HEK293 (cell line): Measurements from ENCODE around the gene CDC14C.
A peak's percentile ranks its signal among the peaks of the same experiment; 100 is the strongest.

ENCODE experiments used
- CTCF ChIA-PET: fragments of 350-600 bp; formaldehyde crosslinking; extraction: SDS; loops from one replicate; lab custom pipeline; 2021; ENCODE audit warnings: antibody characterized with exemption; lab: Yijun Ruan, JAX
- POLR2A ChIA-PET: fragments of 300-600 bp; formaldehyde crosslinking; extraction: SDS; loops from one replicate; lab custom pipeline; 2020; ENCODE audit warnings: antibody characterized with exemption, inconsistent platforms; lab: Yijun Ruan, JAX
- H3K27ac ChIP-seq: fragments of 200-500 bp; sonication (Bioruptor generic); 2 replicates; pipeline ENCODE4 v1.5.1; 2014; ENCODE audit warnings: low read depth, low read length, control low read depth, inconsistent platforms; ENCODE audit errors: extremely low read depth
- H3K36me3 ChIP-seq, 2 experiments: fragments of 200-500 bp in 1 of 2; sonication (Bioruptor generic) in 1 of 2; 1 replicate in 1 of 2; 2 replicates in 1 of 2; pipeline ENCODE4 v1.5.1; 2014 to 2017; ENCODE audit warnings: inconsistent platforms in 2 of 2, low read length in 2 of 2; ENCODE audit not compliant: control insufficient read depth in 2 of 2, insufficient read depth in 1 of 2
- H3K4me1 ChIP-seq: fragments of 200-500 bp; sonication (Bioruptor generic); 2 replicates; pipeline ENCODE4 v1.5.1; 2014; ENCODE audit warnings: mild to moderate bottlenecking, low read length, inconsistent platforms; ENCODE audit not compliant: control insufficient read depth, insufficient read depth
- H3K4me3 ChIP-seq: 2 replicates; pipeline ENCODE4 v1.5.1; 2011; ENCODE audit warnings: low read depth, mild to moderate bottlenecking, control low read depth, low read length, moderate library complexity
- H3K9me3 ChIP-seq: fragments of 200-500 bp; sonication (Bioruptor generic); 2 replicates; pipeline ENCODE4 v1.5.1; 2014; ENCODE audit warnings: low read depth, low read length, inconsistent platforms; ENCODE audit not compliant: control insufficient read depth, insufficient read depth
- KLF7 ChIP-seq: fragments of 450-650 bp; formaldehyde crosslinking; IDR thresholded peaks from 2 replicates; pipeline ENCODE4 v1.5.1; 2016; ENCODE audit warnings: missing biosample characterization, missing genetic modification characterization, borderline replicate concordance
- PRDM1 ChIP-seq: fragments of 450-650 bp; formaldehyde crosslinking; IDR thresholded peaks from 2 replicates; pipeline ENCODE4; 2016; ENCODE audit warnings: missing biosample characterization, missing genetic modification characterization
- SCRT2 ChIP-seq: fragments of 450-650 bp; formaldehyde crosslinking; IDR thresholded peaks from 2 replicates; pipeline ENCODE4 v1.5.1; 2016; ENCODE audit warnings: missing biosample characterization, missing genetic modification characterization
- SETDB1 ChIP-seq: IDR thresholded peaks from one replicate; pipeline ENCODE4 v1.6.1; 2017; ENCODE audit warnings: mild to moderate bottlenecking, low read length, moderate library complexity, mixed read lengths; ENCODE audit not compliant: insufficient read length
- SP2 ChIP-seq: fragments of 450-650 bp; formaldehyde crosslinking; IDR thresholded peaks from 2 replicates; pipeline ENCODE4 v1.5.1; 2016; ENCODE audit warnings: missing biosample characterization, missing genetic modification characterization
- ZNF223 ChIP-seq: fragments of 450-650 bp; formaldehyde crosslinking; IDR thresholded peaks from 2 replicates; pipeline ENCODE4 v1.5.1; 2016; ENCODE audit warnings: missing biosample characterization, missing genetic modification characterization
- ZNF239 ChIP-seq: fragments of 450-650 bp; formaldehyde crosslinking; IDR thresholded peaks from 2 replicates; pipeline ENCODE4 v1.5.1; 2016; ENCODE audit warnings: missing biosample characterization, missing genetic modification characterization
- ZNF274 ChIP-seq, 2 experiments: fragments of 200-500 bp in 1 of 2; fragments of 450-650 bp in 1 of 2; sonication (Bioruptor generic) in 1 of 2; formaldehyde crosslinking in 1 of 2; IDR thresholded peaks; 2 replicates each; pipeline versions ENCODE4 v1.5.1 to v1.6.1; 2014 to 2016; ENCODE audit warnings: borderline replicate concordance in 1 of 2, inconsistent platforms in 1 of 2, low read length in 1 of 2, missing biosample characterization in 1 of 2, missing genetic modification characterization in 1 of 2
- ZNF341 ChIP-seq: fragments of 450-650 bp; formaldehyde crosslinking; IDR thresholded peaks from 2 replicates; pipeline ENCODE4; 2016; ENCODE audit warnings: low read depth, missing biosample characterization, missing genetic modification characterization
- ZNF366 ChIP-seq: fragments of 450-650 bp; formaldehyde crosslinking; conservative IDR thresholded peaks from 2 replicates; pipeline ENCODE4 v1.5.1; 2016; ENCODE audit warnings: missing biosample characterization, missing genetic modification characterization
- ZNF610 ChIP-seq: fragments of 450-650 bp; formaldehyde crosslinking; IDR thresholded peaks from 2 replicates; pipeline ENCODE4 v1.5.1; 2016; ENCODE audit warnings: missing biosample characterization, missing genetic modification characterization, borderline replicate concordance
- ZNF660 ChIP-seq: fragments of 450-650 bp; IDR thresholded peaks from 2 replicates; pipeline ENCODE4 v1.5.1; 2018; ENCODE audit warnings: missing biosample characterization, mild to moderate bottlenecking, missing genetic modification characterization
- ZNF677 ChIP-seq: fragments of 450-650 bp; IDR thresholded peaks from 2 replicates; pipeline ENCODE4 v1.5.0; 2018; ENCODE audit warnings: missing biosample characterization, mild to moderate bottlenecking, missing genetic modification characterization, moderate library complexity
- ZNF76 ChIP-seq: fragments of 450-650 bp; formaldehyde crosslinking; IDR thresholded peaks from 2 replicates; pipeline ENCODE4; 2016; ENCODE audit warnings: low read depth, missing biosample characterization, missing genetic modification characterization, borderline replicate concordance
- ZNF776 ChIP-seq: fragments of 450-650 bp; formaldehyde crosslinking; IDR thresholded peaks from 2 replicates; pipeline ENCODE4 v1.5.0; 2017; ENCODE audit warnings: missing biosample characterization, missing genetic modification characterization, borderline replicate concordance
- ZSCAN23 ChIP-seq: fragments of 450-650 bp; formaldehyde crosslinking; IDR thresholded peaks from 2 replicates; pipeline ENCODE4 v1.5.1; 2016; ENCODE audit warnings: missing biosample characterization, missing genetic modification characterization
- TF ChIP-seq, protein P1 (sequence below): fragments of 450-650 bp; formaldehyde crosslinking; IDR thresholded peaks from 2 replicates; pipeline ENCODE4 v1.5.1; 2016; ENCODE audit warnings: missing biosample characterization, missing genetic modification characterization
- TF ChIP-seq, protein P2 (sequence below): fragments of 450-650 bp; formaldehyde crosslinking; IDR thresholded peaks from 2 replicates; pipeline ENCODE4 v1.5.1; 2016; ENCODE audit warnings: missing biosample characterization, missing genetic modification characterization
- TF ChIP-seq, protein P3 (sequence below): fragments of 450-650 bp; formaldehyde crosslinking; IDR thresholded peaks from 2 replicates; pipeline ENCODE4 v1.5.1; 2016; ENCODE audit warnings: missing biosample characterization, missing genetic modification characterization
- TF ChIP-seq, protein P4 (sequence below): fragments of 450-650 bp; formaldehyde crosslinking; IDR thresholded peaks from 2 replicates; pipeline ENCODE4 v1.5.1; 2016; ENCODE audit warnings: missing biosample characterization, missing genetic modification characterization
- TF ChIP-seq, protein P5 (sequence below): fragments of 450-650 bp; formaldehyde crosslinking; IDR thresholded peaks from 2 replicates; pipeline ENCODE4 v1.5.1; 2016; ENCODE audit warnings: missing biosample characterization, missing genetic modification characterization

Gene CDC14C

DNA sequence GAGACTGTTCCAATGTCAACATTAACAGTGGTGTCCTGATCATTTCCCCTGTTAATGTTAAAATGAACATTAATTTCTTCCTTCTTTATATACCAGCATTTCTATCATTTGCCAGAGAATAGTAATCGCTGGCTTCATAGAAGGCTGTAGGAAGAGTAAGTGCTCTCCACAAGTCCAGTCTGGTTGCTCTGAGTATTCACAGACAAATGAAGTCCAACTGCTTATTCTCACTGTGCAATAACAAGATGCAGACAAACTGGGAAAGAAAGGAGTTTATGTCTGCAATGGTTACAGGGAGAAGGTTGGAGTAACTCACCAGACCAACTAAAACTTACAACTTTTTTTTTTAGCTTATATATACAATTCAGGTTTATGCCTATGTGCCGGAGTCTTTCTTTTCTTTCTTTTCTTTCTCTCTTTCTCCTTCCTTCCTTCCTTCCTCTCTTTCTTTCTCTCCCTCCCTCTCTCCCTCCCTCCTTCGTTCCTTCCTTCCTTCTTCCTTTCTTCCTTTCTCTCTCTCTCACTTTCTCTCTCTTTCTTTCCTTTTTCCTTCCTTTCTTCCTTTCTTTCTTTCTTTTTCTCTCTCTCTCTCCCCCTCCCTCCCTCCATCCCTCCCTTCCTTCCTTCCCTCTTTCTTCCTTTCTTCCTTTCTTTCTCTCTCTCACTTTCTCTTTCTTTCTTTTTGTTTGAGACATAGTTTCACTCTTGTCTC is 19.1 kb downstream of the CDC14C start:
- Histone ChIP-seq H3K9me3 (no peaks in the 10 kb centered on the region), H3K4me1 (no peaks in the 10 kb centered on the region), H3K36me3 (no peaks in the 10 kb centered on the region), H3K27ac (no peak overlapping the region), H3K4me3 (no peak overlapping the region)
- ChIA-PET POLR2A (no interaction called here), CTCF (no interaction called here)
- TF ChIP-seq ZNF274 (IDR thresholded peaks at IDR 0.05; ENCODE audit: low read length) (no peak), ZNF274 (tag by site-specific recombination; IDR thresholded peaks at IDR 0.05; ENCODE audit: borderline replicate concordance) (no peak), ZNF677 (tag by site-specific recombination) (no peak), ZNF366 (tag by site-specific recombination) (0 out of 2 replicates have a peak, but pooled peaks have one; percentile 51), PRDM1 (tag by site-specific recombination) (peak; percentile 87)
- TF ChIP-seq, protein P1, sequence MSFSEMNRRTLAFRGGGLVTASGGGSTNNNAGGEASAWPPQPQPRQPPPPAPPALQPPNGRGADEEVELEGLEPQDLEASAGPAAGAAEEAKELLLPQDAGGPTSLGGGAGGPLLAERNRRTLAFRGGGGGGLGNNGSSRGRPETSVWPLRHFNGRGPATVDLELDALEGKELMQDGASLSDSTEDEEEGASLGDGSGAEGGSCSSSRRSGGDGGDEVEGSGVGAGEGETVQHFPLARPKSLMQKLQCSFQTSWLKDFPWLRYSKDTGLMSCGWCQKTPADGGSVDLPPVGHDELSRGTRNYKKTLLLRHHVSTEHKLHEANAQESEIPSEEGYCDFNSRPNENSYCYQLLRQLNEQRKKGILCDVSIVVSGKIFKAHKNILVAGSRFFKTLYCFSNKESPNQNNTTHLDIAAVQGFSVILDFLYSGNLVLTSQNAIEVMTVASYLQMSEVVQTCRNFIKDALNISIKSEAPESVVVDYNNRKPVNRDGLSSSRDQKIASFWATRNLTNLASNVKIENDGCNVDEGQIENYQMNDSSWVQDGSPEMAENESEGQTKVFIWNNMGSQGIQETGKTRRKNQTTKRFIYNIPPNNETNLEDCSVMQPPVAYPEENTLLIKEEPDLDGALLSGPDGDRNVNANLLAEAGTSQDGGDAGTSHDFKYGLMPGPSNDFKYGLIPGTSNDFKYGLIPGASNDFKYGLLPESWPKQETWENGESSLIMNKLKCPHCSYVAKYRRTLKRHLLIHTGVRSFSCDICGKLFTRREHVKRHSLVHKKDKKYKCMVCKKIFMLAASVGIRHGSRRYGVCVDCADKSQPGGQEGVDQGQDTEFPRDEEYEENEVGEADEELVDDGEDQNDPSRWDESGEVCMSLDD, result no peak

DNA sequence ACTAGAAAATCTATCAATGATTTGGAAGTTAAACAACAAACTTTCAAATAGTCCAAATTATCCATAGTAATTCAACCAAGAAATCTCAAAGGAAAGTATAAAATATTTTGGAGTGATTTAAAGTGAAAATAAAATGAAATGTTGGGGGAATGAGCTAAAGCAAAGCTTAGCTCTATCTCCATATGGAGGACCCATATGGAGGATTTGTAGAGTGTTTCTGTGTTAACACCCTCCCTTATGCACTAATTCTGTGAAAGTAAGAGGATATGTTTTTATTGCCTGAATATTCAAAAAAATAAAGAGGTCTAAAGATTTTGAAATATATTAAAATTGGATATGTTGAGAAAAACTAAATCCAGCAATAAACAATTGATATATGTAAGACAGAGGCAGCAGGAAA is 31.6 kb downstream of the CDC14C start:
- Histone ChIP-seq H3K9me3 (no peaks in the 10 kb centered on the region), H3K4me3 (no peak overlapping the region), H3K36me3 (no peaks in the 10 kb centered on the region), H3K4me1 (no peaks in the 10 kb centered on the region), H3K27ac (no peak overlapping the region)
- TF ChIP-seq ZNF776 (tag by site-specific recombination), result no peak
- TF ChIP-seq SETDB1, result no peak
- no peak for TF ChIP-seq SCRT2
- TF ChIP-seq, protein P2, sequence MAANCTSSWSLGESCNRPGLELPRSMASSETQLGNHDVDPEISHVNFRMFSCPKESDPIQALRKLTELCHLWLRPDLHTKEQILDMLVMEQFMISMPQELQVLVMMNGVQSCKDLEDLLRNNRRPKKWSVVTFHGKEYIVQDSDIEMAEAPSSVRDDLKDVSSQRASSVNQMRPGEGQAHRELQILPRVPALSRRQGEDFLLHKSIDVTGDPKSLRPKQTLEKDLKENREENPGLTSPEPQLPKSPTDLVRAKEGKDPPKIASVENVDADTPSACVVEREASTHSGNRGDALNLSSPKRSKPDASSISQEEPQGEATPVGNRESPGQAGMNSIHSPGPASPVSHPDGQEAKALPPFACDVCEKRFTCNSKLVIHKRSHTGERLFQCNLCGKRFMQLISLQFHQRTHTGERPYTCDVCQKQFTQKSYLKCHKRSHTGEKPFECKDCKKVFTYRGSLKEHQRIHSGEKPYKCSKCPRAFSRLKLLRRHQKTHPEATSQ, result no peak
- no peak for TF ChIP-seq ZNF223 (tag by site-specific recombination)
- no peak for TF ChIP-seq ZNF76 (tag by site-specific recombination)
- ChIA-PET CTCF (interaction anchor here (1.4 kb wide), 1 partner anchor 46 kb away, joined by 3 read pairs; no protein-coding TSS in a partner anchor), POLR2A (no interaction called here)

DNA sequence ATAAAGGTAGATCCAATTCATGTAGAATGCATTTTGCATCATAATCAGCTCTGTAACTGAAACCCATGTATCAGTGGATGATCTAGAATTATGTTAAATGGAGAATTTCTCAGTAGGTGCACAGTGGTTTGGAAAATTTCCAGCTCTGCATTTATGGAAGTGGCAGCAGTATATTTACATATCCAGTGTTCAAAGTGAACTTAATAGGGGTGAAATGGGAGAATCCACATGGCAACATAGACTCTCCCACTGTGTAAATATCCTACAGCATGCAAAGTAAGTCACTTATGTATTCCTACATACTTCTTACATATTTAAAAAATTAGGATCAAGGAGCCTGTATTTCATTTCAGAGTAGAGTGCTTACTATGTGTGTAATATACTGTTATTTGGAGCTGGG is 35.3 kb downstream of the CDC14C start:
- no peaks in the 10 kb centered on the region for H3K9me3 ChIP-seq
- CTCF ChIA-PET, result no interaction called here
- POLR2A ChIA-PET, result no interaction called here
- no peaks in the 10 kb centered on the region for H3K4me1 ChIP-seq
- no peak overlapping the region for H3K4me3 ChIP-seq
- no peaks in the 10 kb centered on the region for H3K36me3 ChIP-seq
- no peak overlapping the region for H3K27ac ChIP-seq
- no peak for TF ChIP-seq ZNF341
- no peak for TF ChIP-seq ZNF239
- no peak for TF ChIP-seq KLF7
- no peak for TF ChIP-seq ZSCAN23 (tag by site-specific recombination)
- TF ChIP-seq, protein P3, sequence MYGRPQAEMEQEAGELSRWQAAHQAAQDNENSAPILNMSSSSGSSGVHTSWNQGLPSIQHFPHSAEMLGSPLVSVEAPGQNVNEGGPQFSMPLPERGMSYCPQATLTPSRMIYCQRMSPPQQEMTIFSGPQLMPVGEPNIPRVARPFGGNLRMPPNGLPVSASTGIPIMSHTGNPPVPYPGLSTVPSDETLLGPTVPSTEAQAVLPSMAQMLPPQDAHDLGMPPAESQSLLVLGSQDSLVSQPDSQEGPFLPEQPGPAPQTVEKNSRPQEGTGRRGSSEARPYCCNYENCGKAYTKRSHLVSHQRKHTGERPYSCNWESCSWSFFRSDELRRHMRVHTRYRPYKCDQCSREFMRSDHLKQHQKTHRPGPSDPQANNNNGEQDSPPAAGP (tag by site-specific recombination), result no peak
- TF ChIP-seq, protein P4, sequence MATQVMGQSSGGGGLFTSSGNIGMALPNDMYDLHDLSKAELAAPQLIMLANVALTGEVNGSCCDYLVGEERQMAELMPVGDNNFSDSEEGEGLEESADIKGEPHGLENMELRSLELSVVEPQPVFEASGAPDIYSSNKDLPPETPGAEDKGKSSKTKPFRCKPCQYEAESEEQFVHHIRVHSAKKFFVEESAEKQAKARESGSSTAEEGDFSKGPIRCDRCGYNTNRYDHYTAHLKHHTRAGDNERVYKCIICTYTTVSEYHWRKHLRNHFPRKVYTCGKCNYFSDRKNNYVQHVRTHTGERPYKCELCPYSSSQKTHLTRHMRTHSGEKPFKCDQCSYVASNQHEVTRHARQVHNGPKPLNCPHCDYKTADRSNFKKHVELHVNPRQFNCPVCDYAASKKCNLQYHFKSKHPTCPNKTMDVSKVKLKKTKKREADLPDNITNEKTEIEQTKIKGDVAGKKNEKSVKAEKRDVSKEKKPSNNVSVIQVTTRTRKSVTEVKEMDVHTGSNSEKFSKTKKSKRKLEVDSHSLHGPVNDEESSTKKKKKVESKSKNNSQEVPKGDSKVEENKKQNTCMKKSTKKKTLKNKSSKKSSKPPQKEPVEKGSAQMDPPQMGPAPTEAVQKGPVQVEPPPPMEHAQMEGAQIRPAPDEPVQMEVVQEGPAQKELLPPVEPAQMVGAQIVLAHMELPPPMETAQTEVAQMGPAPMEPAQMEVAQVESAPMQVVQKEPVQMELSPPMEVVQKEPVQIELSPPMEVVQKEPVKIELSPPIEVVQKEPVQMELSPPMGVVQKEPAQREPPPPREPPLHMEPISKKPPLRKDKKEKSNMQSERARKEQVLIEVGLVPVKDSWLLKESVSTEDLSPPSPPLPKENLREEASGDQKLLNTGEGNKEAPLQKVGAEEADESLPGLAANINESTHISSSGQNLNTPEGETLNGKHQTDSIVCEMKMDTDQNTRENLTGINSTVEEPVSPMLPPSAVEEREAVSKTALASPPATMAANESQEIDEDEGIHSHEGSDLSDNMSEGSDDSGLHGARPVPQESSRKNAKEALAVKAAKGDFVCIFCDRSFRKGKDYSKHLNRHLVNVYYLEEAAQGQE, result no peak
- no peak for TF ChIP-seq SP2
- TF ChIP-seq ZNF610 (tag by site-specific recombination), result no peak
- TF ChIP-seq, protein P5, sequence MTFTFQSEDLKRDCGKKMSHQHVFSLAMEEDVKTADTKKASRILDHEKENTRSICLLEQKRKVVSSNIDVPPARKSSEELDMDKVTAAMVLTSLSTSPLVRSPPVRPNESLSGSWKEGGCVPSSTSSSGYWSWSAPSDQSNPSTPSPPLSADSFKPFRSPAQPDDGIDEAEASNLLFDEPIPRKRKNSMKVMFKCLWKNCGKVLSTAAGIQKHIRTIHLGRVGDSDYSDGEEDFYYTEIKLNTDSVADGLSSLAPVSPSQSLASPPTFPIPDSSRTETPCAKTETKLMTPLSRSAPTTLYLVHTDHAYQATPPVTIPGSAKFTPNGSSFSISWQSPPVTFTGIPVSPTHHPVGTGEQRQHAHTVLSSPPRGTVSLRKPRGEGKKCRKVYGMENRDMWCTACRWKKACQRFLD (tag by site-specific recombination), result no peak
- no peak for TF ChIP-seq ZNF660 (tag by site-specific recombination)
- no peak for TF ChIP-seq ZNF223 (tag by site-specific recombination)
